ENCODE data around the gene ANKRD66.
"Not testable (repeated sequence)": the region's sequence is repeated elsewhere in the genome, so short reads cannot be mapped to it uniquely, and the experiment has no call there.

ANKRD66 gene

DNA sequence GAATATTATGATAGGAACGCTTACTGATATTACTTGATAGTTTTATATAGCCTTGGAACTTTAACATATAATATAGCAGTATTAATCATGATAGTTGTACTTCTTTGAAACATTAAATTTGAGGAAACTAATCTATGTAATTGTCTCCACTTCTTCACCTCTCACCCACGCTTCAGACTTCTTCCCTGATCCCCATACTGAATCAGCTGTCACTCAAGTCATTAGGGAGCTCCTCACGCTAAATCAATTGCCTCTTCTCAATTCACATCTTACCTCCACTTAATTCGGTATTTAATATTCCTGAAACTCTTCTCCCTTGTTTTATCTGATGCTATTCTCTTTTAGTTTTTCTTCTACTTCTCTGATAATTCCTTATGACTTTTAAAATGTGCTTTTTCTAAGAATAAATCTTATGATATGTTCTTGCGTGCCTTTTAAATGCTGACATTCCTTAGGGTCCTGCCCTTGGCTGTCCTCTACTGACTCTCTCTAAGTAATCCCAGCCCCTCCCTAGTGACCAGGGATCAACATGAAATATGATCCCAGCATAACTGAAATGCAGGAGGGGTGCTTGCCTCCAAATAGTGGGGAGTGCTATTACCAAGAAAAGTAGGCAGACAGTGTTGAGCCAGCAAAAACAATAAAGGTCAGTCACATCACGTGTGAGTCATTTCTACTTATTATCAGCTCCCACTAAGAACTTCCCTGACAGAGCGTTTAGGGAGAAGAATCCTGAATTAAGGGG, 9.9 kb downstream of the ANKRD66 start:
- DNase-seq: no peak

DNA sequence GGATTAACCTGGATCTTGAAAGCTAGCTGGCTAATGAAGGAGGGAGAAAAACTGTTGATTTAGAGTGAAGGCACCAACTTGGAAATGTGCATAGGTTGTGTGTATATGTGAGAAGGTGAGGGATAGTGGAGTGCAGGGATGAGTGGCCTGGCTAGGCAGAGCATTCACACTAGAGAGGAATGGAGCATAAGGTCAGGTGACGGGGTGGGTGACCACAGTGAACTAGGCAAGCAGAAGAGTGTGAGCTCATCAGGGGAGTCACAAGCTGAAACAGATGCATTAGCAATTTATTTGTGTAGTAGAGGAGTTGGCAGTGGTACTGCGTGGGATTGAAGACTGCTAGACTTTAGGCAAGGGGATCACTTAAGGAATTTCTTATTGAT, 10.5 kb downstream of the ANKRD66 start:
- DNase-seq: no peak

DNA sequence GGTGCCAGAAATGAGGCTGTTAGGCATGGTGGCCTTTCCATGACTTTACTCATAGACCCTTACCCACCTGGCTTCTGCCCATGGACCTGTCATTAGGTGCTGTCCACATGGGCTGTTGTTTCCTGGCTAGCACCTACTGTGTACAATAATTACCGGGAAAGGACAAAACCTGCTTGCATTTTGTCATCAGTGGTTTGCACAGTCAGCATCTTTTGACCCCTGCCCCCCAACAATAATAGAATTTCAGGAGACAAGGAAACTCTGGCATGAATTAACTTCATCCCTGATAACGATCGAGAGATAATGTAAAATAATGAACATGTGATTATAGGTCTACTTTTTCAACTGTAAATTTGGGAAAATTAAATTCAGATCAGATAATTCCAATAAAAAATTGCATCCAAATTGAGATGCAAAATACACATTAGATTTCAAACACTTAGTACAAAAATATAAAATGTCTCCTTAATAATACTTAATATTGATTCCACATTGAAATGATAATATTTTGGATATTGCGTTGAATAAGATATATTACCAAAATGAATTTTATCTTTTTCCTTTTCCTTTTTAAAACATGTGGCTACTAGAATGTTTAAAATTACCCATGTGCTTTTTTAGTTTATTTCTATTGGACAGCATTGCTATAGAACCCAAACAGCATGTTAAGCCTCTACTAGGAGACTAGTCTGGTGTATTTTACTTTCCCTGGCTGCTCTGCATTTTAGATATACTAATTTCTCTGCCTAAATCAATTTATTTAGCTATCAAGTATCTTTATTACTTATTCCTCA, 12.4 kb downstream of the ANKRD66 start:
- DNase-seq: no peak

DNA sequence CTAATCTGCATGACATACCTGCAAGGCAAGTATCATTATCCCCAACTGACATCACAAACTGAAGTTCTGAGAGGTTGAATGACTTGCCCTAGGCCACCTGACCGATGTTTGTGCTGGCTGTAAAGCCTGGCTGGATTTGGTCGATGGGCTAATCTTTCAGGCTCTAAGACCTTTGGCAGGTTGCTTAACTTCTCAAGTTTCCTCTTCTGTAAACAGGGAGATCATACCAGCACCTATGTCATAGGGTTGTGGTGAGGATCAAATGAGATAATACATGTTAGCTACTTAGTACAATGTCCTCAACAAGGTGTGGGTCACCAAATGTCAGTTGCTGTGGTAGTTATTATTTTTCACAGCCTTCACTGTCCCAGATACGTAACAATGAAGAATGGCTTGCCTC, 14.2 kb downstream of the ANKRD66 start:
- DNase-seq: no peak

DNA sequence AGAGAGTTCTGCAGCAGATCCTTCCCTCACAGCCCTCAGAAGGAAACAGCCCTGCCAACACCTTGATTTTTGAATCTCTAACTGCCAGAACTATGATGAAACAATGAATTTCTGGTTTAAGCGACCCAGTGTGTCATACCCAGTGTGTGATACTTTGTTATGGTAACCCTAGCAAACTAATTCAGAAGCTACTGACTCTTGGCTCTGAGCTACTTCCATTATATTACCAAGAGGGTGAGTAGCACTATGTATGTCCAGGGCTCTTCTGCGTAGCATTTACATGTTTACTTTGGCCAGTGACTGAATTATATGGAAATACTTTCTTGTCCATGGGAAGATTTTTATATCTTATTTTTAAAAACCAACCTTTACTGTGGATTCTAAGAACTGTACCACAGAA, 16.7 kb downstream of the ANKRD66 start:
- no peak for DNase-seq

DNA sequence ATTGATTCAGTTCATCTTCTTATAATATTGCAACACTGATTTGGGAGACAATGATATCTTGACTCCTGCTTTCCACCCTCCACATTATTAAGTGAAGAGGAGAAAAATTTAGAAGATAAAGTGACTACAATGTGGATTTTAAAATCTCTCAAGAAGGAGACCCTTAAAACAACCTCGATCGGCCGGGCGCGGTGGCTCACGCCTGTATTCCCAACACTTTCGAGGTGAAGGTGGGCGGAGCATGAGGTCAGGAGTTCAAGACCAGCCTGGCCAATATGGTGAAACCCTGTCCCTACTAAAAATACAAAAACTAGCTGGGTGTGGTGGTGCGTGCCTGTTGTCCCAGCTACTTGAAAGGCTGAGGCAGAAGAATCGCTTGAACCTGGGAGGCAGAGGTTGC, 17.5 kb downstream of the ANKRD66 start:
- not testable (repeated sequence) for DNase-seq

DNA sequence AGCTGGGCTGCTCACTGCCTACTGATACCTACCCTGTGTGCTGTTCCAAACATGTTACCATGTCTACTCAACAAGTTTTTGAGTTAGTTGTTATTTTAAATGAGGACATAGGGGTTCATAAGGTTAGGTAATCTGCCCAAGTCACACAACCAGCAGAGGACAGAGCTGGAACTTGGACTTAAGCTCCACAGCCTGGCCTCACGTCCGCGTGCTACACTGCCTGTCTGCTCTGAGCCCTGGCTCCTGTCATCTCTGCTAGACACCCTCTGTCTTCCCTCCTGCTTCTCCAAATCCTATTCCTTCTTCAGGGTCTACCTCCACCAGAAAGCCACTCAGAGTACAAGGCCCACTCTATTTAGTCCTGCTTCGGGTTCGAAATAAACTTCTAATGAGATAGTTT, 18.2 kb downstream of the ANKRD66 start:
- no peak for DNase-seq

DNA sequence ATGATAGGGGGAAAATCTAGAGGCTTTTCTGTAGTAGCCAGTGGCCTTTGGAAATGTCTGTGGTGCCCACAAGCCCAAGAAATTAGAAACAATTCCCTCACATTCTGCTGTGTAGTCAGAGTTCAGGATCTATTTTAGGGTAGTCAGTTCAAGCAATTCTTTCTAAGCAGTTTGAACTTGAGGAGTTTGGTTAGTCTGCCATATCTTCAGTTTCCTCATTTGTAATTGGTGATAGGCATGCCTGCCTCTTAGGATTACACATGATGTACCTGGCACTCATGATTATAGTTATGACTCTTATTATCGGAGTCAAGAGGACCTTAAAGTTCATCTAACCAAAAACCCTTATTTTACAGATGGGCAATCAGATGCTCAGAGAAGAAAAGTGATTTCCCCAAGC, 25.3 kb downstream of the ANKRD66 start:
- no peak for DNase-seq

DNA sequence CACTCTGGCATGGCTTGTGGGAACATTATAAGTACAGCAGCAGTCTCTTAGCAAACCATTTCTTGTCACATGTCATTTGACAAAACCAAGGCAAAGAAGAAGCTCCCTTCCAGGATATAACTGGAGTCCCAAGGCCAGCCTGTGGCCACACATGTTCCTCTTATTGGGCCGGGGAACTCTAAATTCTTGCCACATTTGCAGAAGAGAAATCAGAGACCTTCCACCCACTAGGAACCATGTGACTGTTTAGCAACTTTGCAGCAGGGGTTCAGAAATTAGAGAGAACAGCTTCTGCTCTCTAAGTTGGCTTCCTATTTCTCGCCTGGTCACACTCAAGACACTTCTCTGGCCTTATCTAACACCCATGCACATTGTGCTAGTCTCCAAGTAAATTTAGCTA, 26.0 kb downstream of the ANKRD66 start:
- no peak for DNase-seq

DNA sequence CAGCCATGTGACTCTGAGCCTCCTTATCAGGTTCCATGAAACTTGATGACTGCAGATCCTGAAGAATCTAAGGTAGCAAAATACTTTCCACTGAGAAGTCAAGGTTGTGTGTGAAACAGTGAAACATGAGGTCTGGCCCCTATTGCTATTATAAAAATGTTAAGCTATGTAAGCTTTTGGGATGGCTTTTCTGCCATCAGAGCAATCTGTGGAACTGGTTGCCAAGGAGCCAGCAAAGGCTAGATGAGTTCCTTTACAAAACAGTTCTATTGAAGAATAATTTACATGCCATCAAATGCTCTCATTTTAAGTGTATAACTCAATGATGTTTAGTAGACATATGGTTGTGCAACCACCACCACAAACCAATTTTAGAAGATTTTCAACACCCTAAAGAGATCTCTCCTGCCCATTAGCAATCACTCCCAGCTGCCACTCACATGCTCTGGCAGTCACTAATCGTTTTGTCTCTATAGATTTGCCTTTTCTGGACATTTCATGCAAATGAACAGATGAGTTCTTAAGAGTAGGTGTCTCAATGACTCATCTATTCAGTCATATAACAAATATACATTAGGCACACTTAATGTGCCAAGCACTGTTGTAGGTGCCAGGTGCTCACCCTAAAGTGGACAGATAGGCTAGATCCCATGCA, 26.6 kb downstream of the ANKRD66 start:
- DNase-seq: no peak

DNA sequence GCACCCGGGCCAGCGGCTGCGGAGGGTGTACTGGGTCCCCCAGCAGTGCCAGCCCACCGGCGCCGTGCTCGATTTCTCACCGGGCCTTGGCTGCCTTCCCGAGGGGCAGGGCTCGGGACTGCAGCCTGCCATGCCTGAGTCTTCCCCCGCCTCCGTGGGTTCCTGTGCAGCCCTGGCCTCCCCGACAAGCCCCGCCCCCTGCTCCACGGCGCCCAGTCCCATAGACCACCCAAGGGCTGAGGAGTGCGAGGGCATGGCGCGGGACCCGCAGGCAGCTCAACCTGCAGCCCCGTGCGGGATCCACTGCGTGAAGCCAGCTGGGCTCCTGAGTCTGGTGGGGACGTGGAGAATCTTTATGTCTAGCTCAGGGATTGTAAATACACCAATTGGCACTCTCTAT, 28.0 kb downstream of the ANKRD66 start:
- not testable (repeated sequence) for DNase-seq

DNA sequence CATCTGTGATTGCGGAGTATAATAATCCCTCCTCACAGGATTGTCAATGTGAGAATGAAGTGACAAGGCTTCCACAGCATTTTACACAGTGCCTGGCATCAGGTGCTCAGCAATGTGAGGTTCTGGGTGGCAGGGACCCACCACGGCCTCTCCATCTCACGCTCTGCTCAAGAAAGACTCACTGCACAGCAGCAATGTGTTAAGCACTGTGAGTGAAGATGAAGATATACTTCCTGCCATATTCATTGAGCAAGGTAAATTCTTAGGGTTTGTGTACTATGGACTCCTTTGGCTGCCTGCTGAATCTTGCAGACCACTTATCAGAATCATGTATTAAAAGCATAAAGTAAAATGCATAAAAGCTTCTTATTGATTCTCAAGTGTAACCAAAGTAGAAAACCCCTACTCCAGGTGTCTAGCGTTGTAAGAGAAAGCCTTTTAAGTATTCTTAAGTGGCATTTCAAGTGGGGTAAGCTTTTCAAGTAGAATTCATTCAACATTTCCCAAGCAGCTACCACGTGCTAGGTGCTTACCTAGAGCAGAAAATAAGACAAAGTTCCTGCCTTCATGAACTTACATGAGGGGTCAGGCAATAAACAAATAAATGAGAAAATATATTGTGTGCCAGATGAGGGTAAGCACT, 29.5 kb downstream of the ANKRD66 start:
- no peak for DNase-seq

DNA sequence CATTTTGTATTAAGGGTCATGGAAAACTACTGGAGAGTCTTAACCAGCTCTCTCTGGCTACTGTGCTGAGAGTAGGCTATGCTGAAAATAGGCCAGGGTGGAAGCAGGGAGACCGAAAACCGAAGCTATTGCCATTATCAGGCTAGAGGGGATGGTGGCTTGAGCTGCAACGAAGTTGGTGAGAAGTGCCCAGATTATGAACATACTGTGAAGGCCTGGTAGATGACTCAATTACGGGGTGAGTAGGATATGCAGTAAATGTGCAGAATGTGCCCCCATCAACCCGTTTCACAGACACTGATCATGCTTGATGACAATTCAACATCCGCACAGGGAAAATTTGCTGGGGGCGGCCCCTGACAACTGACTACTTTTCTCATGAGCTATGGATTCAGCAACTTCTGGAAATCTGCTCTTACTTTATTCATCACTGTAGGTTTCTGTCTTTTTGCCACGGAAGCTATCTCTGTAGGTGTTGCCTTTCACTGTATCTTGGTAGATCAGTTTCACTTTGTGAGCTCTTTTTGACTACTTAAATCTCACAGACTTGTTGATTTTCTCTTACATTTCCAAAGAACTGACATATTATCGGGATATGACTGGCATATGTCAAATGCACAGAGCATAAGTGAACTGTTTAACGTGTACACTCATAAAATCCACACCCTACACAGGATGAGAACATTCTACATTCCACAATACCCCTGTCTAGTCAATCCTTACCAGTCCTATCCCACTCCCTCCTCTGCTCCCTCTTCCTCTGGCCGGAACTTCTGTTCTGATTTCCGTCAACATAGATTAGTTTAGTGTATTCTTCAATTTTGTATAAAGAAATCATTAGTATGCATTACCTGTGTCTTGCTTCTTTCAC, 31.0 kb downstream of the ANKRD66 start:
- no peak for DNase-seq

DNA sequence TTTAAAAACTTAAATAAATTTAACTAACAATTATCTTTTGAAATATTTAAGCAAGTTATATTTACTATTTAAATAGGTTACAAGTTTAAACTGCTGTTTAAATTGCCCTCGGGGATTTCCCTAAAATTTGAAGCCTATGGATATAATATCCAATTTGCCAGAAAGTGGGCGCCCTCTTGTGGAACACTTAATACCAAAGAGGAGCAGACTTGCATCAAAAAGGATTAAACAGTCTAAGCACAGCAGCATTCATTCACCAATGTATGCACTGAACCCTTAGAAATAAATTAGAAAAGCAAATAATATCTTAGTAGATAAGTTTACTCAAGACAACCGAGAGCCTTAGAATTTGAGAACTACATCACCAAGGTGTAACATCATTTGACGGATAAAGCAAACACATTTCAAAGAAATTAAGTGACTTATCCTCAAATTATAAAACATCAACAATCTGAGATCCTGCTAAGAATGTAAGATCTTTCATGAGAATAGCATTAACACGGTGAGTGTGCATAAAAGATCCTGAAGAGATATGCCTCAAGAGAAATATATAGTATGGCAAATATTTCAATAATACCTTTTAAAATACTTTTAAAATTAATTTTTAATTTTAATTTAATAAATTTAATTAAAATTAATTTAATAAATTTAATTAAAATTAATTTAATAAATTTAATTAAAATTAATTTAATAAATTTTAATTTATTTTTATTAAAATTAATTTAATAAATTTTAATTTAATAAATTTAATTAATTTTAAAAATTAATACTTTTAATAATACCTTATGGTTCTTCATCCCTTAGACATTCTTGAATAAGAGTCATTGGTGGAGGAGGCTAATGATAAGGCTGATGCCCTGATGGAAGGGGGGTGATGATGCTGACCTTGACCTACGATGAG, 35.0 kb downstream of the ANKRD66 start:
- no peak for DNase-seq

DNA sequence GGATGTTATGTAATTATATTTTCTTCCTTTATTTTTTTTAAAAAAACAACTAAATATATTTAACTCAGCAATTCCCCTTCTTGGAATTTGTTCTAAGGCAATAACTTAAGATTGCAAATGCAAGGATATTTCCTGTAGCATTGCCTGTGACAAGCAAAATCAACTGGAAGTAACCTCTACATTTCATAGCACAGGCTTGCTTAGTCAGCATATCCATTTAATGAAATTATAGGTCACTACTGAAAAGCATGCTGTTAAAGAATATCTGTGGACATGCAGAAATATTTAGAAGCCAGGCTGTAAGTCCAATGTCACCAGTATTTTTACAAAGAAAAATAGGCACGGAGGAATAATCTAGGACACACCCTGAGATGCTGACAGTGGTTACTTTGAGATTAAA, 37.8 kb downstream of the ANKRD66 start:
- DNase-seq: no peak

DNA sequence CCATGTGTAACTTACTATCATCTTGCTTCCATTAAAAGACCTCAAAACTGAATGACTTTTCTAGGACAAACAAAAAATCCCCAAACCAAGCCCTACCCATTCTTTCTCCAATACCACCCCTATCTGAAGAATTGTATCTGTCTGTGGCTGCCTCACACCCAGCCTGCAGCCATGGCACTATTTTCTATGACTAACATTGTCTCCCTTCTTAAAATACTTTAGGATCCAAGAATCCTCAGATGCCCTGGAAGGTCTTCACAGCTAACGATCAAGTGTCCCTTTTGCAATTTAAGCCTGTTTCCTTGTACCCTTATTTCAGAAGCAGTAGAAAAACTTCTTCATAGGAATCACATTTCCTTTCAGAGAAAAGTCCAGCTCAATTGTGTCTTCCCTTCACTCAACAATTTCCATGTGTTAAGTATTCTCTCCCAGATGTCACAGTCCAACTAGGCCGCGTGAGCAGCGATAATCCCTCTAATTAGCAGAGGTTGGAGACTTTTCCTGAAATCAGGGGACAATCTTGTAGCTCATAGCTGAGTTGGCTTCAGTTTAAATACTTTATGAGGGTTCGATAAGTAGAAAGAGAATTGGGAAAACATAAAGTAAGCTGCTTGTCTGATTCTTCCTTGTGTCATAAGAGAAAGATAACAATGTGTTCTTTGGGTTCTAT, 41.3 kb downstream of the ANKRD66 start:
- DNase-seq: no peak

DNA sequence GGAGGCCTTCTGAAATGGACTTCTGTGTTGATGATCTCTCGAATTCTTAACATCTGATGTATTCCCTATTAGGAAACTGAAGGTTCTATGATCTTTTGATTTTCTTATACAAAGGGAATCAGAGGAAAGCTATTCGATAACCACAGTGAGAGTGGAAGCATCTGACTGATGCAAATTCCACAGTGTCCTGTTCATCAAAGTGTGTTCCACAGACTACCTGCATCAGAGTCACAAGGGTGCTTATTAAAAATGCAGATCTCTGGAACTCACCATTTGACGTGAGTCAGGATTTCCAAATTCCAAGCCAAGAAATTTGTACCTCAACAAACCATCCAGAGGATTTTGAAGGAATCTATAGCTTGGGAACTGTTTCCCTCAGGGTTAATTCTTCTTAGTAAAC, 42.1 kb downstream of the ANKRD66 start:
- no peak for DNase-seq

DNA sequence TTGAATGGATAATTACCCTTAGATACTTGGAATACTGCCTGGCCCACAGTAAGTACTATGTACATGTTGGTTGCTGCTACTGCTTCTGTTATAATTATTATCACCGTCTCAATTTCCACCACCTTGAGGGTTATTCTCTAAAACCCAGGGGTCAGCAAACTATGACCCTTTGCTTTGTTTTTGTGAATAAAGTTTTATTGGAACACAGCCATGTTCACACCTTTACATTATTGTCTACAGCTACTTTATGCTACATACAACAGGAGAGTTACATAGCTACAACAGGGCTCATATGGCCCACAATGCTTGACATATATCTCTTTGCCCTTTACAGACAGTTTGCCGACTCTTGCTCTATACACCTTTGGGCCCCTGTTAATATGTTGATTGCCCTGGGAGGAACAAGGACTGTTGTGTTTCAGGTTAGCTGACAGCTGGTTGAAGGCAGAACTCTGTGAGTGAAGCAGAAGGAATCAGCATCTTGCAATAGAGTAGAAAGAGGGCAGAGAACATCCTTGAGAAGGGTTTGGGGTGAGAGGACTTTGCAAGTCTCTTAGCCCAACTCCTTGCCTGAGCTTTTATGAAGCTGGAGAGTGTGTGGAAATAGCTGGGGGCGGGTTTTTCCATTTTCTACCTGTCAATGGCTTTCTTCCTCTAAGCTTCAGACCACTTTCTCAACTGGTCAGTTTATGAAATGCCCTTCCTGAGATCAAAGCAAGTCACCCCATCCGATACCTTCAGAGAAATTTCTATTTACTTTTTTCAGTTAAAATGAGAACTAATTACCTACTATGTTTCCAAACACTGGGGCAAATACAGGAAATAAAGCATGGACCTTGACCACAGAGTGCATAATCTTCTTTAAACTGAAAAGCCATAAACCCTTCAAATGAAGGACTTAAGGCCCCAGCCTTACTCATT, 43.0 kb downstream of the ANKRD66 start:
- DNase-seq: no peak

DNA sequence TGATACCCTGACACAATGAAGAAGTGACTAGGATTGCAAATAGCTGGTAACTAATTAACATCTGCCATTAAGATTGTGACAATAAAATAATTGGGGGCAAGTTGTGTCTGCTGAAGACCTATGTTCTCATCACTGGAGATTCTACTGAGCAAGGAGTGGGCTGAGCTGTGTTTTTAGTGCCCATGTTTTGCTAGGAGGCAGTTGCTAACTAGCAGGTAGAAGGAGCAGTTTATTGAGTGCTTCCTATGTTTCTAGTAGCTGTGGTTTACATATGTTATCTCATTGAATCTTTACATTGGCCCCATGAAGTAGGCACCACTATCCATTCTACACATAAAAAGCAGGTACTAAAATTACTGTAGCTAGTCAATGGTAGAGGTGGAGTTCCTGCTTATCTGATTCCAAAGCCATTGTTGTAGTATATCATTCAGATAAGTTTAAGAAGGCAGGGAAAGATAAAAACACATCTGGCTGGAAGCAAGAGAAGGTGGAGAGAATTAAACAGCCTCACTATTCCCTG, 43.7 kb downstream of the ANKRD66 start:
- DNase-seq: no peak
